Smooth muscle cell (in vitro differentiated cells): Measurements from ENCODE around the gene GTF2H4. TPM values are rescaled to one million over a fixed set of nuclear protein-coding genes. Genes with fewer than 3 reads are reported as not detected.
"Not testable (repeated sequence)": the region's sequence is repeated elsewhere in the genome, so short reads cannot be mapped to it uniquely, and the experiment has no call there.

ENCODE experiments used
- DNase-seq: peaks from one replicate; lab custom pipeline; 2025; ENCODE audit not compliant: unreplicated experiment; lab: John Stamatoyannopoulos, UW
- H2AFZ ChIP-seq: fragments of 200-600 bp; sonication (generic); 2 replicates; pipeline ENCODE4 v1.6.0; 2016; ENCODE audit warnings: antibody characterized with exemption, low read depth, mild to moderate bottlenecking
- H3F3A ChIP-seq: fragments of 200-600 bp; sonication (generic); 2 replicates; pipeline ENCODE4 v1.6.0; 2017; ENCODE audit warnings: antibody characterized with exemption, low read depth
- H3K27ac ChIP-seq: fragments of 200-600 bp; sonication (generic); 2 replicates; pipeline ENCODE4 v1.5.1; 2016; ENCODE audit warnings: low read depth, mild to moderate bottlenecking
- H3K27me3 ChIP-seq: fragments of 200-600 bp; sonication (generic); 2 replicates; pipeline ENCODE4 v1.6.1; 2016; ENCODE audit warnings: low read depth, mild to moderate bottlenecking
- H3K36me3 ChIP-seq: fragments of 200-600 bp; sonication (generic); 2 replicates; pipeline ENCODE4 v1.5.1; 2016; ENCODE audit warnings: low read depth
- H3K4me1 ChIP-seq: fragments of 200-600 bp; sonication (generic); 2 replicates; pipeline ENCODE4 v1.5.1; 2016; ENCODE audit warnings: low read depth
- H3K4me2 ChIP-seq: fragments of 200-600 bp; sonication (generic); 2 replicates; pipeline ENCODE4 v1.6.0; 2016; ENCODE audit warnings: mild to moderate bottlenecking
- H3K4me3 ChIP-seq: fragments of 200-600 bp; sonication (generic); 2 replicates; pipeline ENCODE4 v1.5.1; 2016; ENCODE audit warnings: mild to moderate bottlenecking
- H3K79me2 ChIP-seq: fragments of 200-600 bp; sonication (generic); 2 replicates; pipeline ENCODE4 v1.6.0; 2016; ENCODE audit warnings: low read depth, mild to moderate bottlenecking
- H3K9ac ChIP-seq: fragments of 200-600 bp; sonication (generic); 2 replicates; pipeline ENCODE4 v1.6.0; 2016; ENCODE audit warnings: low read depth
- H3K9me3 ChIP-seq: fragments of 200-600 bp; sonication (generic); replicated peaks from 2 replicates; pipeline ENCODE4 v1.5.1; 2016; ENCODE audit warnings: low read depth
- H4K20me1 ChIP-seq: fragments of 200-600 bp; sonication (generic); 2 replicates; pipeline ENCODE4 v1.6.0; 2016; ENCODE audit warnings: low read depth
- CTCF ChIP-seq: fragments of 200-600 bp; sonication (generic); IDR thresholded peaks from 2 replicates; pipeline ENCODE4 v1.5.1; 2017; ENCODE audit warnings: borderline replicate concordance, mild to moderate bottlenecking, antibody characterized with exemption; ENCODE audit not compliant: insufficient read depth, poor library complexity, severe bottlenecking
- WGBS: methylation state at CpG from one replicate; pipeline ENCODE4 v1.1.7; 2016; ENCODE audit warnings: low lambda C conversion rate; 5-methylcytosine and 5-hydroxymethylcytosine counted together
- polyA plus RNA-seq: library from polyadenylated mRNA; unstranded; fragments of >200 nt; fragmentation: Nextera tagmentation; extraction: Ambion mirVana; gene quantifications from 2 replicates; pipeline ENCODE4 v1.2.1, GENCODE V29; 2016
- total RNA-seq: library from RNA; depleted of rRNA; stranded (reverse); fragments of >200 nt; gene quantifications from 2 replicates; pipeline ENCODE4 v1.2.3, GENCODE V29; 2014

The GTF2H4 gene
- total and polyA plus RNA-seq, 2 experiments from 2014 or later: 9.5 to 15.6 TPM

DNA sequence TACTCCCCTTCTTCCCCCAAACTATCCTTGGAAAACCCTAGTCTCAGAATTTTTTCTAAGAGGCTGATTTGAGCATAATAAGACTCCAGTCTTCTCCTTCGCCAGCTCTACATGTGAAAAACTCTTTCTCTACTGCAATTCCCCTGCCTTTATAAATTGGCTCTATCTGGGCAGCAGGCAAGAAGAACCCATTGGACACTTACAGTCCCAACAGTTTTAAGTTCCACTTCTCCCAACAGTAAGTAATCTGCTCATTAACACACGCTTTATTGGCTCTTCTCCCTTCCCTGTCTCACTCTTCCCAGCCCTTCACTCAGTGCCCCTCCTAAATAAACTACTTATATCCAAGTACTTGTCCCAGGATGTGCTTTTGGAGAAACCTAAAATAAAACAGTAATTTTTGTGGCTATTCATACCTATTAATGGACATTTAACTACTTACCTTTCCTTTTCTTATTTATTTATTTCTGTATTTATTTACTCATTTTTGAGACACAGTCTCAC is 34.8 kb upstream of the GTF2H4 start:
- Histone ChIP-seq H3K9me3 (no peaks in the 10 kb centered on the region), H2AFZ (no peak overlapping the region), H3K4me2 (no peak overlapping the region), H3K4me3 (no peak overlapping the region), H3K79me2 (no peaks in the 10 kb centered on the region), H3K4me1 (peaks cover 8% of the 10 kb centered on the region), H3K27ac (no peak overlapping the region), H3K9ac (no peak overlapping the region), H3K27me3 (no peaks in the 10 kb centered on the region), H3F3A (peaks cover 4% of the 10 kb centered on the region), H3K36me3 (no peaks in the 10 kb centered on the region), H4K20me1 (no peaks in the 10 kb centered on the region)
- WGBS: 91% methylated on average over 2 of the region's 2 CpGs
- TF ChIP-seq CTCF: no peak
- no peak for DNase-seq

DNA sequence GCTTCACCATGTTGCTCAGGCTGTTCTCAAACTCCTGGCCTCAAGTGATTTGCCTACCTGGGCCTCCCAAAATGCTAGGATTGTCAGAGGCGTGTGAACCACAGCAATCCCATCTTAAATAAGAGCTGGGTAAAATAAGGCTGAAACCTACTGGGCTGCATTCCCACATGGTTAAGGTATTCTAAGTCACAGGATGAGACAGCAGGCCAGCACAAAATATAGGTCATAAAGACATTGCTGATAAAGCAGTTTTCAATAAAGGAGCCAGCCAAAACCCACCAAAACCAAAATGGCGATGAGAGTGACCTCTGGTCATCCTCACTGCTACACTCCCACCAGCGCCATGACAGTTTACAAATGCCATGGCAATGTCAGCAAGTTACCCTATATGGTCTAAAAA is 34.2 kb upstream of the GTF2H4 start:
- WGBS: 99% methylated on average over 3 of the region's 3 CpGs
- not testable (repeated sequence) for H3K9me3 ChIP-seq

DNA sequence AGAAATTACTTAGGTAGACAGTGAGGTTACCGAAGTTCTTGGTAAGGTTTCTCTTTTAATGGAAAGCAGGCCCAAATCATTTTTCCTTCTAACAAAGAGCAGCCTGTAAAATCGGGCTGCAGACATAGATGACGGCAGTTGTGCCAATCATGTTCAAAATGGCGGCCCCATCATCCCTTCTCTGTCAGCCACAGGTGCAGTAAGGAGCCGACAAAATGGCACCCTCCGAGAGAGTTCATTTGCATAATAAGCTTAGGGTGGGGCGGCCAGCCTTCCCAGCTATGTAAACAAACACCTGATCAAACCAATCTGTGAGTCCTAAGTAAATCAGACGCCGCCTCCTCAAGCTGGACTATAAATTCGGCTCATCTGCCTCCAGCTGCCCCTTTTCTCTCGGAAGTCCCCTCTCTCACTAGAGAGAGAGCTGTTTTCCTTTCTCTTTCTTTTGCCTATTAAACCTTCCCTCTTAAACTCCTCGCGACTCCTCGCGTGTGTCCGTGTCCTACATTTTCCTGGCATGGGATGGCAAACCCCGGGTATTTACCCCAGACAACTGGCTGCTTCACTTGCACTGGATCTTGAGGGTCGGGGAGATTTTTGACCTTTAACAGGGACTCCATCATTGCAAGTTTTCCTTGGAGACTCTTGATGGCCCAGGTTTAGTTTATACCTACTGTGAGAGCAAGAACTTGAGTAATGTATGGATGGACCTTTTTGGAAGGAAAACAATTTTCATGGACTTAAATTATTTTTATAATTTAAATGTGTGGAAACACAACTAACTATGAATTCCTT is 32.6 kb upstream of the GTF2H4 start:
- Histone ChIP-seq H3F3A (peaks cover 4% of the 10 kb centered on the region), H3K27me3 (no peaks in the 10 kb centered on the region), H3K4me1 (peaks cover 18% of the 10 kb centered on the region), H3K79me2 (no peaks in the 10 kb centered on the region), H3K9ac (peak overlapping the region; percentile 39), H3K4me3 (no peak overlapping the region), H3K4me2 (no peak overlapping the region), H3K9me3 (no peaks in the 10 kb centered on the region), H3K27ac (peak overlapping the region; percentile 79), H3K36me3 (no peaks in the 10 kb centered on the region), H4K20me1 (no peaks in the 10 kb centered on the region), H2AFZ (no peak overlapping the region)
- no peak for TF ChIP-seq CTCF
- WGBS: 95% methylated on average over 18 of the region's 18 CpGs
- no peak for DNase-seq

More for the DNA sequence above, 34.2 kb upstream of the GTF2H4 start:
- not testable (repeated sequence) for H3K27me3 ChIP-seq, H3K27ac ChIP-seq, H4K20me1 ChIP-seq, H3K9ac ChIP-seq, H3K4me2 ChIP-seq, H3K79me2 ChIP-seq, H2AFZ ChIP-seq, H3F3A ChIP-seq, H3K36me3 ChIP-seq, H3K4me3 ChIP-seq, DNase-seq
- peaks cover 10% of the 10 kb centered on the region for H3K4me1 ChIP-seq

GRCh38 chr6:30876039-30876730 is 31.8 kb upstream of the GTF2H4 start:
- no peak for TF ChIP-seq CTCF
- H2AFZ ChIP-seq: no peak overlapping the region
- peaks cover 19% of the 10 kb centered on the region for H3K4me1 ChIP-seq
- peaks cover 4% of the 10 kb centered on the region for H3F3A ChIP-seq
- H3K4me2 ChIP-seq: peak overlapping the region; percentile 4
- peak overlapping the region; percentile 79 for H3K27ac ChIP-seq
- no peaks in the 10 kb centered on the region for H3K27me3 ChIP-seq
- H3K9ac ChIP-seq: peak overlapping the region; percentile 39
- H3K79me2 ChIP-seq: no peaks in the 10 kb centered on the region
- no peak for DNase-seq
- no peaks in the 10 kb centered on the region for H3K36me3 ChIP-seq
- no peaks in the 10 kb centered on the region for H3K9me3 ChIP-seq
- no peak overlapping the region for H3K4me3 ChIP-seq
- H4K20me1 ChIP-seq: no peaks in the 10 kb centered on the region
- 36% methylated on average over 4 of the region's 4 CpGs for WGBS
